NCI-H2227 treated with DMSO at 0.1 percent for 48 hours (cell line): ENCODE results near the gene RNF40.

Experiments
- DNase-seq: peaks from one replicate; lab custom pipeline; 2025; lab: John Stamatoyannopoulos, UW

The RNF40 gene

DNA sequence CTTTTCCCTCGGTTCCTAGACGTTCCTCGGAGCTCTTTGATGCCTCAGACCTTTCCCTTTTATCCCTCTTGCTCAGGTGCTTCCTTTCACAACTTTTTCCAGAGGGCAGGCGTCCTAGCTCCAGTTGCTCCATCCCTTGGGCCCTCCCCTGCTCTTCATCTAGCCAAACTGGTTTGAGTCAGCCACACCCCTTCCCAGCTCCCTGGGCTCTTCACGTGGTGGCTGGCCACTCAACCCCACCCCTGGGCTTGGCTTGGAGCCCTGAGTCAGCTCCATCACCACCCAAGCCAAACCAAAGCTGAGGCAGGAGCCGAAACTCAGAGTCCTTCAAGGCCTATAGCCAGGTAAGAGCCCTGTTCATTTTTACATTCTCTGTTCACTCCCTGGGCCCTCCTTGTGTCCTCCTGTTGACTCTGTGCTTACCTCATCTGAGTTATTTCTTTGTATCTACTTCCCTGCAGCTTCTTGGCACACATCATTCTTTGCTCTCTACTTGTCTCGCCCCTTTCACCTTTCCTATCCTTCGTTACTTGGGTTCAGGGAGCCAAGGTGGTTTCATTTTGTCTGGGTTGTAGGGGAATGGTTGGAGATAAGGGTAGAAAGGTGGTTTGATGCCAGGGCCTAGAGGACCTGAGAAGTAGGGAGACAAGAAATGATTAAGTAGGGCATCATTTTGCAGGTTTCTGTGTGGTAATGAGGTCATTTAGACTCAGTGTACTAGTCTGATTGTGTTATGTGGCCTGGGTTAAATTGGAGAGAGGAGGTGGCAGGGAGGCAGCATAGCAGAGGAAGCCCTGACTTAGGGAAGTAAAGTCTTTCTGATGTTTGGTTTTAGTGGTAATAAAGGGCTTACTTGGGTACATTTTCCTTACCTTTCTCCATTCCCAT, 21.5 kb upstream of the RNF40 start:
- no peak for DNase-seq

- peak; percentile 36 for DNase-seq
Observed at GRCh38 chr16:30741461-30741914, 20.6 kb upstream of the RNF40 start.

- DNase-seq, result no peak
Observed at GRCh38 chr16:30743716-30744115, 18.4 kb upstream of the RNF40 start.

DNA sequence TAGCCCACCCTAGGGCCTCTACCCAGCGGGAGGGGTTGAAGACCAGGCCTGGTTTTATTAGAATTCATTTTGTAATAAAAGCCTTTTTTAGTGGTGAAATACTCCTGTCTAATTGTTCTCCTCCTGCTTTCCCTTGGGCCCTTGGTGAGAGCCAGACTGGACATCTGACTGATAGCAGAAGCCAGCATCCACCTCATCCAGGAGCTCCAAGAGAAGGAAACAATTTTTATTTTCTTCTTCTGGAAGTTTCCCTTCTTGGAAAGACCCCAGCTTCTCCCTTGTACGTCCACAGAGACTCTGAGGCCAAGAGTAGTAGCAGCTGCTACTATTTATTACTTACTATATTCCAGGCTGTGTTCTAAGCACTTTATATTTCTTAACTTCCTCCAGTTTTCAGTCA, 17.9 kb upstream of the RNF40 start:
- DNase-seq, result no peak

DNA sequence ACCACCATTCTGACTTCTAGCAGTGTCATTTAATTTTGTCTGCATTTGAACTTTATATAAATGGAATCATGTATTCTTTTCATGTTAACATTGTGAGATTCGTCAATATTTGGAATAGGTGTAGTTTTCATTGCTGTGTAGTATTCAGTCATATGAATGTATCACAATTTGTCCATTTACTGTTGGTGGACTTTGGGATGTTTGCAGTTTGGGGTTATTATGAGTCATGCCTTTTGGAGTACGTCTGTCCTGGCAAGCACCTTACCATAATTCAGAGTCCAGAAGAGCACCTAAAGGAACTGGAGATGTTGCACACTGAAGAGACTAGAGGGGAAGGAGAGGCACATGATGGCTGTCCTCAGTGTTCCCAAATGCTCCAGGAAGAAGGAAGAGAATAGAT, 17.0 kb upstream of the RNF40 start:
- DNase-seq, result no peak

- DNase-seq, result no peak
Observed at GRCh38 chr16:30746638-30747175, 15.4 kb upstream of the RNF40 start.

DNA sequence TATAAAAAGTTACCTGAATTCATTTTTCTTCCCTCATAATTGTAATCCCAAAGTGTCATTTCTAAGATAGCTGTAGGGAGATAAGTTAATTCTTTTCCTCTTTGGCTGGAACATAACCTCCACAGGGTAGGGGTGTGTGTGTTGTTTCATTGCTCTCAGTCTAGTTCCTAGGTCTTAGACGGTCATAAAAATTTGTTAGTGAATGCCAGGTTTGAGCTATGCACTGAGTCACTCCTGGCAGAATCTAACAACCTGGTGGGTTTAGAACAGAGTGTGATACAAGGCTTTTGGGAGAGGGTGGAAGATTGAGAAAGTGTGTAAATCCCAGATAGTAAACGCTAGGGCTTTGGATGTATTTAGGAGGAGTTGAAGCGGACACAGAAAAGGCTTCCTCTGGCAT, 14.8 kb upstream of the RNF40 start:
- no peak for DNase-seq

DNA sequence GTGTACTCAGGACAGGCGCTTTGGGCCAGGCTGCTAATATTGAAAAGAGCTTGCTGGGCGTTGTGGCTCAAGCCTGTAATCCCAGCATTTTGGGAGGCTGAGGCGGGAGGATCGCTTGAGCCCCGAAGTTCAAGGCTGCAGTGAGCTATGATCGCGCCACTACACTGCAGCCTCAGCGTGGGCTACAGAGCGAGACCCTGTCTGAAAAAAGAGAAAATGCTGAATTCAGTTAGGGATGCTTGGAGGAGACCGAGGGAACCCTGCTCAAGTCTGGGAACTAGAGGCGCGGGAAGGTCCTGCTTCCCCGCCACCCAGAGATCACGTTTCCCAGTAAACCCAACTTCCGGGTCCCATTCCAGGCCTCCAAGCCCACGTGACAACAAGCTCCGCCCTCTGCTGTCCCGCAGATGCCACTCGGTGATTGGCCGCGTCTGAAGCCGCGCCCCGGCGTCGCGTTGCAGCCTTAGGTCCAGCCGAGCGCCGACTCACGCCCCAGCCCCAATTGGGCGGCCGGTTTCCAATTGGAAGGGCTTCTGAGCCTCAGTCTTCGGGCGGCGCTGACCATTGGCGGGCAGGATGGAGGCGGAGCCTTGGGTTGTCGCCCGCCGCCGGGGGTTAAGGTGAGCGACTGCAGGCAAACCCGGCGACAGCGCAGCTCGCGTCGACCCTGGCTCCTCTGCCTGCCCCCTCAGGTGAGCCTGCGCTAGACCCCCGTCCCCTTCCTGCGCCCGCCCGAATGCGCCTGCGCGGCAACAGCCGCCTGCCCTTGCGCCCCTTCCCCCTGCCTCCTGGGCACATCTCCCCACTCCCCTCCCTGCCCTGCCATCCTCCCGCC, 14.1 kb upstream of the RNF40 start, which contains the start of gene PHKG2:
PHKG2 (plus strand) TSS at position 627 of the 835 bp plus-strand sequence. CDS start 396 bp downstream, outside the sequence.
- peak; percentile 97 for DNase-seq

GRCh38 chr16:30748634-30749445, 13.3 kb upstream of the RNF40 start:
- no peak for DNase-seq

DNA sequence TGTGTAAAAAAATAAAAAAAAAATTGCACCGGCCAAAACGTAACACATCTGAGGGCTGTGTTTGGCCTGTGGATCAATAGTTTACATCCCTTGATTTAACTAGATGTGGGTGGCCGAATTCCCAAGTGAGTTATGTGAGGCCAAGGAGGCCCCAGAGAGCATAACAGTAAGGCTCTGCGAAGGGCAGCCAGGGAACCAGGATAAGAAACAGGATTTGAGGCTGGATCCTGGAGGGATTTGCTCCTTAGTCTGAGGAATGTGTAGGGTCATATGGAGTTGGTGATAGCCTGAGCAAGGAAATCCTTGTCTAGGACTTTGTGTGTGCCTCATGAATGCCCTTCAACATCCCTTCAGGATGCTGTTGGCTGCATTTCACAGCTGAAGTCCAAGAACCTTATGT, 11.9 kb upstream of the RNF40 start:
- no peak for DNase-seq

GRCh38 chr16:30750876-30751465, 11.2 kb upstream of the RNF40 start:
- DNase-seq, result no peak

- DNase-seq, result no peak
Observed at GRCh38 chr16:30753596-30753995, 8.5 kb upstream of the RNF40 start.

DNA sequence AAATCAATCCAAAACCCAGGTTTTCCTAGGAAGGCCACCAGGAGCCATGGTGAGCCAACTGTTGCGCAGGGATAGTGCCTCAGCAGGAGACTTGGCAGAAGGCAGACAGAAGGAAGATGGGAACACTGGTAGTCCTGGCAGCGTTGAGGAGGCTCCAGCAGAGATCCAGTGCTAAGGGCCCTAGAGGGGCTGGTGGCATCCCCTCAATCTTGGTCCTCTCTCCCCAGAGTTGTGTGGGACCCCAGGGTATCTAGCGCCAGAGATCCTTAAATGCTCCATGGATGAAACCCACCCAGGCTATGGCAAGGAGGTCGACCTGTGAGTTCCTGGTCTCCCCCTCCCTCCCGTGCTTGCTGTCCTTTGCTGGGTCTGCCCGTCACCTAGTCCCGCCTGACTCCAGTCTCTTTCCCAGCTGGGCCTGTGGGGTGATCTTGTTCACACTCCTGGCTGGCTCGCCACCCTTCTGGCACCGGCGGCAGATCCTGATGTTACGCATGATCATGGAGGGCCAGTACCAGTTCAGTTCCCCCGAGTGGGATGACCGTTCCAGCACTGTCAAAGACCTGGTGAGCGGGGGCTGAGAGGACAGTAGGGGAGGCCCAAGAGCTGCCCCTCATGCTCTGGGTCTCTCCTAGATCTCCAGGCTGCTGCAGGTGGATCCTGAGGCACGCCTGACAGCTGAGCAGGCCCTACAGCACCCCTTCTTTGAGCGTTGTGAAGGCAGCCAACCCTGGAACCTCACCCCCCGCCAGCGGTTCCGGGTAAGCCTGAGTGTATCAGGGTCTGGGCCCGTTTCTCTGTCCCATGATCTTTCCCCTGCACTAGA, 6.0 kb upstream of the RNF40 start:
- no peak for DNase-seq

DNA sequence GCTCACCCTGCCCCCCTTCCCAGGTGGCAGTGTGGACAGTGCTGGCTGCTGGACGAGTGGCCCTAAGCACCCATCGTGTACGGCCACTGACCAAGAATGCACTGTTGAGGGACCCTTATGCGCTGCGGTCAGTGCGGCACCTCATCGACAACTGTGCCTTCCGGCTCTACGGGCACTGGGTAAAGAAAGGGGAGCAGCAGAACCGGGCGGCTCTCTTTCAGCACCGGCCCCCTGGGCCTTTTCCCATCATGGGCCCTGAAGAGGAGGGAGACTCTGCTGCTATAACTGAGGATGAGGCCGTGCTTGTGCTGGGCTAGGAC, 5.4 kb upstream of the RNF40 start:
- no peak for DNase-seq

DNA sequence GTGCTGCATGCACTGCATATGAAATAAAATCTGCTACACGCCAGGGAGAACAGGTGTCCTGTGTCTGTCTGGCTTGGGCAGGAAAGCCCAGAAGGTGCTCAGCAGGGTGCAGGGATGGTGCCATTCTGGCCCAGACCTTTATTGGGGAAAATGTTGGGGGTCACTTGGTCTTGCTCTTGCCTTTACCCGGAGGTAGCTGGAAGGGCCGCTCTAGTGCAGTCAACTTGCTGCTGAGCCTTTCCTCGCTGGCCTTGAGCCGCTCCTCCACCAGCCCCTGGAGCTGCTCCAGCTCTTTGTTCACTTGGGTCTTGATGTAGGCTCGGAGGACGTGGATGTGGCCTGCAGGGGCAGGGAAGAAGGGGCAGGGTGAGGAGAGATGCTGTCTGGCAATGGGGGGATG, 4.8 kb upstream of the RNF40 start:
- no peak for DNase-seq

DNA sequence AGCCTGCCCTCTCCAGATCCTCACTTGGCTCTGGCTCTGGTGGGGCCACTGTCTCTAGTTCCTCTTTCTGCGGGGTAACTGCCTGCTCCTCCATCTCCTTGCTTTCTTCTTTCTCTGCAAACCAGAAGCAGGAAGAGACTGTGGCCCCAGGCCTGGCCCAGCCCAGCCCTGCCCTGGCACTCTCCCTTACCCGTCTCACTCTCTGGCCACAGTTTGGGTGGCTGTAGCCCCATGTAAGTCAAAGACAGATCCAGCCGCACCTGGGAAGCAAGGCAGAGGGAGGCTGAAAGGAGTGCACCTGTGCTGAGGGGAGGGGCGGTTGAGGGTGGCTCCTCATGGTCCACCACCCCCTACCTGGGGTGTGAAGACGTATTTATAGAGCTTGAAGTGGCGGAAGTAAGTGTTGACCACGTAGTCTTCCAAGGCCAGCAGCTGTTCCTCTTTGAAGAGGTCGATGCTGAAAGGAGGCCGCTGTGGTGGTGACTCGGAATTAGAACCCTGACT, 3.1 kb upstream of the RNF40 start:
- no peak for DNase-seq

GRCh38 chr16:30760001-30760559, 2.0 kb upstream of the RNF40 start:
- DNase-seq, result no peak

- no peak for DNase-seq
Observed at GRCh38 chr16:30760577-30761426, 1.3 kb upstream of the RNF40 start.

- DNase-seq, result peak; percentile 64
Observed at GRCh38 chr16:30761427-30761927, 645 bp upstream of the RNF40 start.
